ENCODE results near the gene CENPW. TPM values are rescaled to one million over a fixed set of nuclear protein-coding genes. Genes with fewer than 3 reads are reported as not detected.

CENPW gene
- total RNA-seq, 2 experiments from 2014 or later = 22.1 to 76.9 TPM

- Histone ChIP-seq H3K4me2 (ENCODE audit: low read length) (no peak overlapping the region), H3K36me3 (ENCODE audit: insufficient read depth, low read length) (no peaks in the 10 kb centered on the region), H3K4me3 (ENCODE audit: low read depth, low read length, poor library complexity, severe bottlenecking) (no peak overlapping the region), H3K9me3 (ENCODE audit: low read length) (no peaks in the 10 kb centered on the region), H3K79me2 (ENCODE audit: insufficient read depth, low read depth, low read length) (no peaks in the 10 kb centered on the region; the same call in 1 of the 2 replicates), H4K20me1 (ENCODE audit: insufficient read depth, low read length) (no peaks in the 10 kb centered on the region), H3K27ac (ENCODE audit: low read depth, low read length, poor library complexity, severe bottlenecking) (no peak overlapping the region), H2AFZ (ENCODE audit: low read length) (no peak overlapping the region), H3K9me2 (ENCODE audit: insufficient read depth, low read length) (no peaks in the 10 kb centered on the region), H3K4me1 (ENCODE audit: insufficient read depth, low read length, poor library complexity, severe bottlenecking) (no peaks in the 10 kb centered on the region)
- TF ChIP-seq EZH2phosphoT487 (IDR thresholded peaks at IDR 0.05; ENCODE audit: borderline replicate concordance, low read depth, low read length) = no peak
- TF ChIP-seq CTCF (conservative IDR thresholded peaks at IDR 0.05; ENCODE audit: low read length) = no peak
- CTCF ChIA-PET (ENCODE audit: unreplicated experiment) = no interaction called here
- intact Hi-C loops (cut with micrococcal nuclease; ENCODE audit: unreplicated experiment) = no loop called here
- POLR2A ChIA-PET = no interaction called here
- no peak for DNase-seq (ENCODE audit: low spot score)
- no TSS peak for BruUV-seq (replicated peaks)
Observed at GRCh38 chr6:126377594-126378153, 37.8 kb downstream of the CENPW start.

- no peak for TF ChIP-seq EZH2phosphoT487 (IDR thresholded peaks at IDR 0.05; ENCODE audit: borderline replicate concordance, low read depth, low read length)
- TF ChIP-seq CTCF (conservative IDR thresholded peaks at IDR 0.05; ENCODE audit: low read length) = no peak
- ChIA-PET POLR2A (interaction anchor here (0.9 kb wide), 1 partner anchor 423 kb away, joined by 3 read pairs; no protein-coding TSS in a partner anchor), CTCF (ENCODE audit: unreplicated experiment) (no interaction called here)
- H2AFZ ChIP-seq (ENCODE audit: low read length) = no peak overlapping the region
- no TSS peak for BruUV-seq (replicated peaks)
- H3K9me2 ChIP-seq (ENCODE audit: insufficient read depth, low read length) = no peaks in the 10 kb centered on the region
- H4K20me1 ChIP-seq (ENCODE audit: insufficient read depth, low read length) = no peaks in the 10 kb centered on the region
- intact Hi-C loops (cut with micrococcal nuclease; ENCODE audit: unreplicated experiment) = no loop called here
- H3K9me3 ChIP-seq (ENCODE audit: low read length) = no peaks in the 10 kb centered on the region
- H3K4me2 ChIP-seq (ENCODE audit: low read length) = no peak overlapping the region
- H3K27ac ChIP-seq (ENCODE audit: low read depth, low read length, poor library complexity, severe bottlenecking) = no peak overlapping the region
- H3K4me1 ChIP-seq (ENCODE audit: insufficient read depth, low read length, poor library complexity, severe bottlenecking) = no peaks in the 10 kb centered on the region
- H3K79me2 ChIP-seq (ENCODE audit: insufficient read depth, low read depth, low read length) = no peaks in the 10 kb centered on the region; the same call in 1 of the 2 replicates
- H3K36me3 ChIP-seq (ENCODE audit: insufficient read depth, low read length) = no peaks in the 10 kb centered on the region
- no peak overlapping the region for H3K4me3 ChIP-seq (ENCODE audit: low read depth, low read length, poor library complexity, severe bottlenecking)
- no peak for DNase-seq (ENCODE audit: low spot score)
Observed at GRCh38 chr6:126380072-126380583, 40.2 kb downstream of the CENPW start.

GRCh38 chr6:126381498-126381897 is 41.6 kb downstream of the CENPW start:
- no peak overlapping the region for H3K4me3 ChIP-seq (ENCODE audit: low read depth, low read length, poor library complexity, severe bottlenecking)
- no peaks in the 10 kb centered on the region for H3K4me1 ChIP-seq (ENCODE audit: insufficient read depth, low read length, poor library complexity, severe bottlenecking)
- no peaks in the 10 kb centered on the region for H3K9me2 ChIP-seq (ENCODE audit: insufficient read depth, low read length)
- DNase-seq (ENCODE audit: low spot score) = no peak
- no peaks in the 10 kb centered on the region; the same call in 1 of the 2 replicates for H3K79me2 ChIP-seq (ENCODE audit: insufficient read depth, low read depth, low read length)
- CTCF ChIA-PET (ENCODE audit: unreplicated experiment) = no interaction called here
- POLR2A ChIA-PET = interaction anchor here (0.7 kb wide), 1 partner anchor 397 kb away, joined by 3 read pairs; no protein-coding TSS in a partner anchor
- no peak for TF ChIP-seq EZH2phosphoT487 (IDR thresholded peaks at IDR 0.05; ENCODE audit: borderline replicate concordance, low read depth, low read length)
- no peak for TF ChIP-seq CTCF (conservative IDR thresholded peaks at IDR 0.05; ENCODE audit: low read length)
- H3K36me3 ChIP-seq (ENCODE audit: insufficient read depth, low read length) = no peaks in the 10 kb centered on the region
- H3K27ac ChIP-seq (ENCODE audit: low read depth, low read length, poor library complexity, severe bottlenecking) = no peak overlapping the region
- H3K4me2 ChIP-seq (ENCODE audit: low read length) = no peak overlapping the region
- H4K20me1 ChIP-seq (ENCODE audit: insufficient read depth, low read length) = no peaks in the 10 kb centered on the region
- no peaks in the 10 kb centered on the region for H3K9me3 ChIP-seq (ENCODE audit: low read length)
- H2AFZ ChIP-seq (ENCODE audit: low read length) = no peak overlapping the region
- intact Hi-C loops (cut with micrococcal nuclease; ENCODE audit: unreplicated experiment) = no loop called here
- BruUV-seq (replicated peaks) = no TSS peak

Measured in OCI-LY7 (cell line).